Heart left ventricle (tissue), 13 donors: ENCODE results near the gene ALX3.

ENCODE experiments used
- POLR2A ChIP-seq, 2 donors: fragments of 450-650 bp; IDR thresholded peaks; one replicate each; pipeline ENCODE4 v1.6.1; 2017; ENCODE audit warnings: antibody characterized with exemption in 2 of 2, mild to moderate bottlenecking in 2 of 2, moderate library complexity in 2 of 2
- TF ChIP-seq, protein P1 (sequence below), 12 donors: fragments of 200-600 bp; sonication (generic) in 4 of 12; IDR thresholded peaks; one replicate each; pipeline versions ENCODE4 v1.5.0 to v1.8.0; 2018 to 2022; ENCODE audit warnings: antibody characterized with exemption in 12 of 12, mild to moderate bottlenecking in 5 of 12
- donor health status: ischemic (EF 13 %, LVEDD 7.1; RV severe dilation, severe dysfunction).
- donor health status: DM: no; HTN: yes; CAD: no.
- donor health status: DM: no; HTN: no; CAD: no.
- donor health status: ischemic (EF 25% LVEDD 6.9; RV normal size, moderate dysfunction).
- donor health status: ischemic (EF 25% LVEDD 5.7; RV mildly dilated, moderate dysfunction).
- donor health status: ischemic (EF 35%, LVEDD 5.7; RV mildly dilated, moderate dysfunction).
- donor health status: nonischemic (EF 11% LVEDD 7.7; RV severe dilation, severe dysfunction).
- donor health status: DM: yes; HTN: yes; CAD: no.
- donor health status: PGD.
- donor health status: ischemic (EF 29% LVEDD 5.4; RV normal size, mild dysfunction).
- donor health status: nonischemic (EF 23%, LVEDD 6.1; RV moderate dilation, normal function).

DNA sequence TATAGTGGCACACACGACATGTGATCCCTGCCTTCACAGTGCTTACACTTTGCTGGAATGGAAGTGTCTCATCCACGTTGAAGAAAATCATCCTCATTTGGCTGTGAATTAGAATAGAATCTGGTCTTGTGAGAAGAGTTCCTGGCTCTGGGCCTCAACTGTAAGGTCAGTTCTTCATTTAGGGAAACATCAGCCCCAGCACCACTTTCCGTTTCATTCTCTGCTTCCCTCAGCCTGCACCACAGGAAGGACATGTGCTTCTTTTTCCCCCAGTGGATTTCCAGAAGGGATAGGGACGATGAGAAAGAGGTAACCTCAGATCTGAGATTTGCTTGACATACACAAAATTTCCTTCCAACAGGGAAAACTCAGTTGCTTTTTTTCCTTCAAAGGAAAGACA, 3.7 kb upstream of the ALX3 start:
- TF ChIP-seq POLR2A (IDR thresholded peaks at IDR 0.05) = no peak
- TF ChIP-seq, protein P1, sequence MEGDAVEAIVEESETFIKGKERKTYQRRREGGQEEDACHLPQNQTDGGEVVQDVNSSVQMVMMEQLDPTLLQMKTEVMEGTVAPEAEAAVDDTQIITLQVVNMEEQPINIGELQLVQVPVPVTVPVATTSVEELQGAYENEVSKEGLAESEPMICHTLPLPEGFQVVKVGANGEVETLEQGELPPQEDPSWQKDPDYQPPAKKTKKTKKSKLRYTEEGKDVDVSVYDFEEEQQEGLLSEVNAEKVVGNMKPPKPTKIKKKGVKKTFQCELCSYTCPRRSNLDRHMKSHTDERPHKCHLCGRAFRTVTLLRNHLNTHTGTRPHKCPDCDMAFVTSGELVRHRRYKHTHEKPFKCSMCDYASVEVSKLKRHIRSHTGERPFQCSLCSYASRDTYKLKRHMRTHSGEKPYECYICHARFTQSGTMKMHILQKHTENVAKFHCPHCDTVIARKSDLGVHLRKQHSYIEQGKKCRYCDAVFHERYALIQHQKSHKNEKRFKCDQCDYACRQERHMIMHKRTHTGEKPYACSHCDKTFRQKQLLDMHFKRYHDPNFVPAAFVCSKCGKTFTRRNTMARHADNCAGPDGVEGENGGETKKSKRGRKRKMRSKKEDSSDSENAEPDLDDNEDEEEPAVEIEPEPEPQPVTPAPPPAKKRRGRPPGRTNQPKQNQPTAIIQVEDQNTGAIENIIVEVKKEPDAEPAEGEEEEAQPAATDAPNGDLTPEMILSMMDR (IDR thresholded peaks at IDR 0.05) = no peak
